Stimulated activated naive CD4-positive, alpha-beta T cell (primary cell): ENCODE results near the gene MIB1.
"Not testable (repeated sequence)": the region's sequence is repeated elsewhere in the genome, so short reads cannot be mapped to it uniquely, and the experiment has no call there.

Source experiments
- DNase-seq, 6 experiments: peaks; one replicate each; lab custom pipeline; 2025; lab: John Stamatoyannopoulos, UW

The MIB1 gene

GRCh38 chr18:21743166-21743832 lies 2.7 kb downstream of the MIB1 start:
- no peak for DNase-seq

- no peak for DNase-seq
These were observed 4.6 kb downstream of the MIB1 start for GRCh38 chr18:21745231-21745630.

GRCh38 chr18:21747268-21747667 lies 6.7 kb downstream of the MIB1 start:
- DNase-seq = no peak

GRCh38 chr18:21747764-21748693 lies 7.4 kb downstream of the MIB1 start:
- no peak for DNase-seq

DNA sequence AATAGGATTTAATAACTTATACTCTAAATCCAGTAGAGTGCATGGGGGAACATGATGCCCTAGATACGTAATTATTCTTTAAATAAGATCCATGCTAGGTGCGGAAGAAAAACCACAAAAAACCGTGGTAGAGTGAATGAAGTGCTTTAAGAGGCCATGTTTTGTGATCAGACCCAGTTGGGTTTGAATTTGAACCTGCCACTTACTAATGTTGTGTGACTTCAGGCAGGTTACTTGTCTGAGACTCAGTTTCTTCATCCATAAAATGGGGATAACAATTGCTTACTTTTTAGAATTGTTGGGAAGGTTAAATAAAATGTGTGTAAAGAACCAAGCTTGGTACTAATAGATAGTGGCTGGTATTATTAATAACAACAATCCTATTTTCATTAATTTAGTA lies 17.2 kb downstream of the MIB1 start:
- DNase-seq = no peak

GRCh38 chr18:21759836-21760235 lies 19.2 kb downstream of the MIB1 start:
- DNase-seq = no peak

- DNase-seq = no peak
These were observed 19.7 kb downstream of the MIB1 start for GRCh38 chr18:21760321-21760720.

GRCh38 chr18:21761471-21762115 lies 21.0 kb downstream of the MIB1 start:
- DNase-seq = no peak

GRCh38 chr18:21762181-21762772 lies 21.7 kb downstream of the MIB1 start:
- no peak for DNase-seq

GRCh38 chr18:21763846-21764646 lies 23.5 kb downstream of the MIB1 start:
- DNase-seq = no peak

GRCh38 chr18:21769206-21769605 lies 28.6 kb downstream of the MIB1 start:
- no peak for DNase-seq

DNA sequence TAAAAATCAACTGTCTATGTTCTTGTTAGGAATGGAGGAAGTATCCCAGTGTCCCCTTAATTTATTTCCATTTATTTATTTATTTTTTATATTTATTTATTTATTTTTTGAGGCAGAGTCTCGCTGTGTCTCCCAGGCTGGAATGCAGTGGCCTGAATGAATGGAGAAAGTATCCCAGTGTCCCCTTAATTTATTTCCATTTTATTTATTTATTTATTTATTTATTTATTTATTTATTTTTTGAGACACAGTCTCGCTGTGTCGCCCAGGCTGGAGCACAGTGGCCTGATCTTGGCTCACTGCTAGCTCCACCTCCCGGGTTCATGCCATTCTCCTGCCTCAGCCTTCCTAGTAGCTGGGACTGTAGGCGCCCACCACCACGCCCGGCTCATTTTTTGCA lies 34.1 kb downstream of the MIB1 start:
- no peak for DNase-seq

GRCh38 chr18:21777814-21778213 lies 37.2 kb downstream of the MIB1 start:
- DNase-seq = no peak

- DNase-seq = no peak
These were observed 45.9 kb downstream of the MIB1 start for GRCh38 chr18:21786526-21786925.

GRCh38 chr18:21796089-21796488 lies 55.5 kb downstream of the MIB1 start:
- DNase-seq = not testable (repeated sequence)

GRCh38 chr18:21798126-21798525 lies 57.5 kb downstream of the MIB1 start:
- DNase-seq = no peak

DNA sequence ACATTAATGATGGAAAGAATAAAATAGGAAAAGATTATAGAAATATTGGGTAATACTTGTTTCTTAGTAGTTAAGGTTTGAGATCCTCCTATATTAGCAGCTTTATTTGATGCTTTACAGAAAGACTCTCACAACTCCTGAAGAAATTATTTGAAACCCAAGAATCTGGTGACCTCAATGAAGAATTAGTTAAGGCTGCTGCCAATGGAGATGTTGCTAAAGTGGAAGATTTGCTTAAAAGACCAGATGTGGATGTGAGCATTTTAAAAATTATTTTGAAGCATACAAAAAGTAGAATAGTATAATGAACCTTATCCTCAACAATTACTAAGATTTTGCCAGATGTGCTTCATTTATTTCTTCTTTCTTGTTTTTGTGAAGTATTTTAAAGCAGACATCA lies 59.1 kb downstream of the MIB1 start:
- no peak for DNase-seq

- DNase-seq = no peak
These were observed 62.9 kb downstream of the MIB1 start for GRCh38 chr18:21803495-21803894.

- no peak for DNase-seq
These were observed 65.3 kb downstream of the MIB1 start for GRCh38 chr18:21805771-21806366.

GRCh38 chr18:21808185-21808584 lies 67.6 kb downstream of the MIB1 start:
- DNase-seq = no peak

DNA sequence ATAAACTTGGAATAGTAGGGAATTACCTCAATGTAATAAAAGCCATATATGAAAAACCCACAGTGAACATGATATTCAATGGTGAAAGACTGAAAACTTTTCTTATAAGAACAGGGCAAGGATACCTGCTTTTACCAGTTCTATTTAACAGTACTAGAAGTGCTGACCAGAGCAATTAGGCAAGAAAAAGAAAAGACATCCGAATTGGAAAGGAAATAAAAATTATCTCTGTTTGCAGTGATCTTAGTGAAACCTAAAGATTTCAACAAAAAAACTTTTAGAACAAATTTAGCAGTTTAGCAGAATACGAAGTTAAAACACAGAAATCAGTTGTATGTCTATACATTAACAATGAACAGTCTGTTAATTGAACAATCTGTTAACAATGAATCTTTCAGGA lies 69.1 kb downstream of the MIB1 start:
- no peak for DNase-seq
